CD4-positive, alpha-beta T cell treated with Interleukin-15 for 4 hours (primary cell): ENCODE measurements around the gene MINDY4.
A peak's percentile ranks its signal among the peaks of the same experiment; 100 is the strongest.

ENCODE experiments used
- DNase-seq: peaks from one replicate; pipeline ENCODE4 v3.0.0-alpha.2; 2020; ENCODE audit warnings: low spot score

Gene MINDY4

GRCh38 chr7:30931929-30932540, 160.8 kb downstream of the MINDY4 start:
- no peak for DNase-seq

GRCh38 chr7:30932562-30932961, 161.3 kb downstream of the MINDY4 start:
- DNase-seq: no peak

GRCh38 chr7:30933124-30933974, 162.1 kb downstream of the MINDY4 start:
- no peak for DNase-seq

- no peak for DNase-seq
These were observed 163.0 kb downstream of the MINDY4 start for GRCh38 chr7:30934225-30934624.

- no peak for DNase-seq
These were observed 163.7 kb downstream of the MINDY4 start for GRCh38 chr7:30934732-30935568.

GRCh38 chr7:30935569-30935877, 164.3 kb downstream of the MINDY4 start:
- DNase-seq: no peak

- no peak for DNase-seq
These were observed 165.5 kb downstream of the MINDY4 start for GRCh38 chr7:30936650-30937245.

- no peak for DNase-seq
These were observed 166.2 kb downstream of the MINDY4 start for GRCh38 chr7:30937416-30937815.

GRCh38 chr7:30938435-30939316, 167.5 kb downstream of the MINDY4 start:
- peak; percentile 52 for DNase-seq

GRCh38 chr7:30941582-30942323, 170.5 kb downstream of the MINDY4 start:
- no peak for DNase-seq
